COLO829 (cell line): ENCODE data around the gene CABS1.
A peak's percentile ranks its signal among the peaks of the same experiment; 100 is the strongest.

Experiments used
- DNase-seq: peaks from one replicate; pipeline ENCODE4 v3.0.0; 2012; ENCODE audit warnings: low spot score

CABS1 gene

GRCh38 chr4:70334681-70335080 lies at the start of gene CABS1:
Gene CABS1 (plus strand): TSS chr4:70334981. CDS start chr4:70335040, 59 bp downstream.
- DNase-seq: no peak

DNA sequence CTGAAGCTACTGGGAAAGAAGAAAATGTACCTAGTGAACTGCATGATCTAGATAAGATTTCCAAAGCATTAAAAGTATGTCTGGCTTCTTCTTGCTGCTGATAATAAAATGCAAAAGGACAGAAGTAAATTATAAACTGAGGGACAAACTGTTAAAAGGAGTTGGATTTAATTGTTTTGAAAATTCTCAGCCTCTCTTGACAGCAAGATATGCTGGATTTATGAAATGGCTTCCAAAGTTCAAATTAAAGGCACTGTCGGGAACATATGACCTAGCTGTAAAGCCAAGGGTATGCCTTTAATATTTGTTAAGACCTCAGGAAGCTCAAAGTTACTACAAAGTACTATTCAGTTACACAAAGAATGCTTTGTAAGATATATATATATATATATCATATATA lies 46.1 kb upstream of the CABS1 start:
- peak; percentile 15 for DNase-seq

- no peak for DNase-seq
Measured at GRCh38 chr4:70291341-70291740, 43.4 kb upstream of the CABS1 start.

DNA sequence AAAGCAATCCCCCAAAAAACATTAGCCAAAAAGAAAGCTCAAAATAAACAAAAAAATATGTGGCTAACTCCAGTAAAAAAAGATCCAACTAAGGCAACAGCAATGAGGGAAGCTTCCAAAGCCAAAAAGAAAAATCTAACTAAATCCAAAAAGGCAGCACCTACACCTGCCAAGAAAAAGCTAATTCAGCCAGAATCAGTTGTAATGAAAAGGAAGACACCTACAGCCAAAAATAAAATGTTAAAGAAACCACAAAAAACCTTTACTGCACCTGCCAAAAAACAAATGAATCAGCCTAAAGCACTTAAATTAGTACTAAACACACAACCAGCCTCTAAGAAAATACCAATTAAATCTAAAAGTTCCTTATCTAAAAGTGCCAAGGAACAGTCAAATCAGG lies 37.2 kb upstream of the CABS1 start:
- DNase-seq: no peak

DNA sequence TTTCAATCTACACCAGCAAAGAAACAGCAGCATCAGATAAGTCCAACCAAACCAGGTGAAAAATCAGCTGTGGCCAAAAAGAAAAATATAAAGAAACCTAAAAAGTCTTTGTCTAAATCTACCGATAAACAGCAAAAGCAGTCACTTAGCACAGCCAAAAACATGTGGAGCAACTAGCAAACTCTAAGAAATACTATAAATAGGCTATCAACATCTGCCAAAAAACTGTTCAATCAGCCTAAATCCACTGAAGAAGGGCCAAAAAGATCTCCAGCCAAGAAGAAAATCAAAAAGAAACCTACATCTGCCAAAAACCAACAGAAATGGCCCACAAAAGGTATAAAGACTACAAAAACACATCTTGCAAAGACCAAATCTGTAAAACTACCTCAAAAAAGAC lies 36.7 kb upstream of the CABS1 start:
- DNase-seq: no peak

DNA sequence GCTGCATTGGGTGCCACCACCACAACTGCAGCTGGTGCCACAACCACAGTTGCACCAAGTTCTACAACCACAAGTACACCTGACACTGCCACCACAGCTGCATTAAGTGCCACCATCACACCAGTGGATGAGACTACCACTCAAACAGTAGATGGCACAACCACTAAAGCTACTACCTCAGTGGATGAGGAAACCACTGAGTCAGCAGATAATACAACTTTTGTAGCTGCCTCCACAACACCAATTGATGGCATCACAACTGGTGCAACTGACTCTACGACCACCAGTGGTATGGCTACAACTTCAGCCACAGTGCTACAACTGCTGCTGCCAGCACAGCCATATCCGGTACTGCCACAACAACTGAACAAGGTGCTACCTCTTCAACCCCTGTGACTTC lies 35.1 kb upstream of the CABS1 start:
- DNase-seq: no peak

- no peak for DNase-seq
Measured at GRCh38 chr4:70300215-70300614, 34.6 kb upstream of the CABS1 start.

GRCh38 chr4:70303090-70303489 lies 31.7 kb upstream of the CABS1 start:
- DNase-seq: no peak

DNA sequence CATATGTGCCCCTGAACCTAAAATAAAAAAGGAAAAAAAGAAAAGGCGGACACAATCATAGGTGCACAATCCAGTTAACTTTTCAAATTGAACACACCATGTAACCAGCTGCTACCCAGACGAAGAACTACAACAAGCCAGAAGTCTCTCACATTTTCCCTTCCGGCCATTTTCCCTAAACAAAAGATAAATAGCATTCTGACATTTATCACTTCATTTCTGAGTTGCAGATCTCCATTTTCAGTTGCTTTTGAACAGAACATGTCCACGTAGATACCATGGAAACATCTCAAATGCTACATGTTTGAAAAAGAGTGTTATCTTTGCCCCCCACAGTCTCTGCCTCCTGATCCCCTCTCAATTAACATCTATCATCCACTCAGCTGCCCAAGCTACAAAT lies 29.2 kb upstream of the CABS1 start:
- no peak for DNase-seq

DNA sequence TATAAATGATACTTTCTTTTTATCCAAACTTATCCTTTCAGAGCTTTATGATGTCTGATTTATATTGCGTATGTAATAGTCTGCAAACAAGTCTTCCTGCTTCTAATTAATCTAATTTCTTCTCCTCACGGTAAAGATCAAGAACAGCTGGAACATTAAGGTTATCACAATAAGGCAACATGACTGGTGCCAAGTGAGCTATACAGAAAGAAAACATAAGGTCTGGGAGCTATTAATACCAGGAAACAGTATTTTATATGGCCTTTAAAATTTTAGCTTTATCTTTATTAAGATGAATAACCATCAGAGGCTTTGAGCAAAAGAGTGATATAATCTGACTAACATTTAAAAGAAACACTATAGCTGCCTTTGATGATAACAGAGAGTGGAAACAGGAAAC lies 28.7 kb upstream of the CABS1 start:
- no peak for DNase-seq

- DNase-seq: no peak
Measured at GRCh38 chr4:70313736-70314135, 21.0 kb upstream of the CABS1 start.

DNA sequence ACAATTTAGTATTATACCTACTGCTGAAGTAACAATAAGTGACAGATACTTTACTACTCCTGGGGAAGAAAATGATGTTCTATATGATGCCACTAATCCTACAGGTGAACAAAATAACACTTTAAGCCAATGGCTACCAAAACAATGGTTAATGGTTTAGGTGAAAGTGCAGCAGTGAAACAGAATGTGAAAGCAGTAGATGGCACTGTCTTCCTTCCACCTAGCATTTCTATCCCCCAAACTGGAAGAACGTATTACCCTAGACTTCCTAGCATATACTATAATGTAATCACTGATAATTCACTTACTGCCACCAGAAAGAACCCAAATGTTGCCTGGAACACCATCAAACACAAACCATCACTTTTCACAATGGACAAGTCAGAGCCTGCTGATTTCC lies 18.9 kb upstream of the CABS1 start:
- no peak for DNase-seq

DNA sequence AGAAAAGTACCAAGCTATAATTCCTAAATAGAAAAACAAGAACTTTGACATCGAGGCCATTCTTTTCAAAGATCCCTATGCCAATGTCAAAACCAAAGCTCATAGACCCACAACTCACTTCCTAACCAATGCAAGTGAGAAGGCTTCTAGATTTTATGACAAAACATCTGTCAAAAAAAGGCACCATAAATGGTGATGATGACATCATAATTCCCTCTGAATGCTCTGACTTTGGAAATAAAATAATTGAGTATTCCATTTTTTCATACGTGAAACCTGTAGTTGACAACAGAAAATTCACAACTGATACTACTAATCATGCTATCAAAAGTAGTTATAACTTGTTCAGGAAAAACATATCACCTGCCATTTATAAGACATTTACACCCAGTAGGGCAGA lies 8.7 kb upstream of the CABS1 start:
- no peak for DNase-seq

GRCh38 chr4:70336043-70336442 lies 1.3 kb downstream of the CABS1 start:
- no peak for DNase-seq

DNA sequence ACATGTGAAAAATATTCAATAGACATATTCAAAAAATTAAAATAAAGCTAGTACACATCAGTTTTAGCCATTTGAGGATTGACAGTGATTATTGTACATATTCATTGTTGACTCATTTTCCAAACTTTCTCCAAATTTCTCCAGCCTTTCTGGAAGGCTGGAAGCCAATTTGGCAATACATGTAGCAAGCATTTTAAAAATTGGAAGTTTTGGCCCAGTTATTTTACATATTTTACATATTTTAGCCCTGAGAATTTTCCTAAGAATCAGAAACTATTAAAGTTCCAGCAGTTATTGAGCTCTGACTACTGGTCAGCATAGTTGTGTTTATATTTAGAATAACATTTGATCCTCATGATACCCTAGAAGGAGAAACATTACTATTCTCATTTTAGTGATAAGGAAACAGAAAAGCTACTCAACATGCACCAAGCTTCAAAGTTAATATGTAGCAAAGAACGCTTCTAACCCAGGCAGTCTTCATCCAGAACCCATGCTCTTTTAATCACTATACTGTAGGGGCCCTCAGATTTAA lies 3.2 kb downstream of the CABS1 start:
- DNase-seq: no peak

DNA sequence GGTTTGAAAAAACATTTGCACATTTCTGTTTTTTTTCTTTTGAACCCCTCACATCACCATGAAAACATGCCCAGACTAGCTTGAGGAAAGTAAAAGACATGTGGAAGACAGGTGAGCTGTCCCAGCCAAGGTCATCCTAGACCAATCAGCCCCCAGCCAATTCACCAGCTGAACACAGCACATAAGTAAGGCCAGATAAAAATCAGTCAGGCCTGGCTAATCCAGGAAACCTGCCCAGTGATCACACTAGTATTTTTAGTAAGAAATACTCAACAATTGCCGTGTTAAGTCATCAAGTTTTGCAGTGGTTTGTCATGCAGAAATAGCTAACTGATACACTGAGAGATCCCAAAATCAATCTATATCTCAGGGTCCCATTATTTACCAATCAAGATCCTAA lies 21.4 kb downstream of the CABS1 start:
- DNase-seq: no peak

- DNase-seq: no peak
Measured at GRCh38 chr4:70359115-70359661, 24.4 kb downstream of the CABS1 start.

DNA sequence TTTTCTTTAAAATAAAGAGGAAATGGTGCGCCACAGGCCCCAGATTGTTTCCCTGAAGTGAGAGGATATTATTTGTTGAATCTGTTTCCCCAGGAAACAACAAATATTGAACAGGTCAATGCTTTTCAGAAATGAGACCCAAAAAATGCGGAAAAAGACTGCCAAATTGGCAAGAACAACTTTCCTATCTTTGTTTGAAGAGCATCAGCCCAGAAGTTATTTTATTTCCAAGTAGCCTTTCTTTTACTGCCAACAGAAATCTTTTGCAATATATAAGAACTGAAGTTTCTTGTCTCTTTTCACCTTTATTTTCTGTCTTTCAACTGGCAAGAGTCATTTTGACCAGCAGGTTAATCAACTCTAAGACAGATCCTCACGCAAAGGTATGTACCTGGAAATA lies 25.7 kb downstream of the CABS1 start, which contains the start of gene SMR3A:
Gene SMR3A (plus strand): TSS at position 301 of the 400 bp plus-strand sequence. CDS start 1,356 bp downstream, outside the sequence.
- no peak for DNase-seq

GRCh38 chr4:70364002-70364401 lies 29.2 kb downstream of the CABS1 start:
- no peak for DNase-seq

- peak; percentile 25 for DNase-seq
Measured at GRCh38 chr4:70365479-70365878, 30.7 kb downstream of the CABS1 start.

GRCh38 chr4:70367813-70368212 lies 33.0 kb downstream of the CABS1 start:
- DNase-seq: no peak

DNA sequence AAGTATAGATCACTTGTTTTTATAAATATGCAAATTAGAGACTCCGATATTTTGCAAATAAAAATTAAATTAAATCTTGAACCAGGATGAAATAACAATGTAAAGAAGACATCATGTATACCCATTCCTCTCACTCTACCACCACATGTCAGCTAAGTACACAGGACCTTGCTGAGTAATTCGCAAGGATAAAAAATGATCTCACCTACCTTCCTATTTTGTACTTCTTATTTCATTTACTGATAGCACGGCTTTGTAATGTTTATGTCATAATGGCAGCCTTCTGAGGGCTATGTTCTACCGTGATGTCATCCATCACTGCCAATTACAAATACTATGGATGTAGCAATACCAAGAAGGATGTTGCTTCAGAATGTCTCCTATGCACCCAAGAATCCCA lies 37.2 kb downstream of the CABS1 start:
- DNase-seq: no peak

DNA sequence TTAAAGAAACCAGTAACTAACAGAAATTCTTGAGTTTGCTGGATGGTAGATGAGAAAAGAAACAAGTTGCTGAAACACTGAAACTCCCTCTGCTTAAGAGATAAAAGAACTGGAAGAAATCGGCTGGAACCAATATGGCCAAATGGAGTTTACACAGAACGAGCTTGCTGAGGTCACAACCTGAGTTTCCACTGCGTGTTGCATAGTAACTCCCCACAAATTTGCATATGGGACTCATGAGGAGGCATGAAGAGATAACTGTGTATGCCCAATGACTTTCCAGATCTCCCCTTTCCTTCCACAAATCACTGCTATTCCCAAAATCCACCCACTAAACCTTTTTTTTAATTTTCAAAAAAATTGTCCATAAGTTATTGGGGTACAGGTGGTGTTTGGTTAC lies 38.0 kb downstream of the CABS1 start:
- no peak for DNase-seq

DNA sequence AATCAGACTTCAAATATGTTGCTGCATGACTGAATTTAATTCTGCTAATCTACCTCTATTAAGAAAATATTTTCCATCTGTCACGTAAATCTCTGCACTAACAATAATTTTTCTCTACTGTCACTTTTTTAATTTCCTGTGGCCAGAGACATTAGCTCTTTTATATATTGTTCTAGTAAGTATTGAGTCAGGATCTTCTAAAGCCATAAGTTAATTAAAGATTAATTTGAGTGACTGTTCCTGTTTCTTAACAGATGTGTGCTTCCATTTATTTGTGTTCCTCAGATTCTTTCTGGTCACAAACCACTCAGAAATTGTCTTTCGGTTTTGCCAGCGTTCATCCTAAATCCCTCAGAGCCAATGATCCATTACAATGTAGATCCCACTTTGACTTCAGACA lies 45.8 kb downstream of the CABS1 start:
- no peak for DNase-seq
